ENCODE measurements around the gene TXNIP. TPM values are rescaled to one million over a fixed set of nuclear protein-coding genes. Genes with fewer than 3 reads are reported as not detected.
A peak's percentile ranks its signal among the peaks of the same experiment; 100 is the strongest.
"Not testable (repeated sequence)": the region's sequence is repeated elsewhere in the genome, so short reads cannot be mapped to it uniquely, and the experiment has no call there.

Gene TXNIP
- total RNA-seq, result 100 to 1,000 TPM; 393 to 441 TPM
- long read RNA-seq, donor 1, transcript TXNIP-204 (8 exons, 2,926 nt), result major isoform, 41 of 84 reads
- long read RNA-seq, donor 1, transcript TXNIP-202 (2 exons, 509 nt), result minor isoform, 8 of 84 reads
- long read RNA-seq, donor 1, partial matches to known transcripts, result 30 of 84 reads
- long read RNA-seq, donor 1, other reads (novel, unspliced or antisense), result 5 of 84 reads
- long read RNA-seq, donor 2, transcript TXNIP-202 (2 exons, 509 nt), result minor isoform, 30 of 259 reads
- long read RNA-seq, donor 2, transcript TXNIP-204 (8 exons, 2,926 nt), result major isoform, 171 of 259 reads
- long read RNA-seq, donor 2, partial matches to known transcripts, result 47 of 259 reads
- long read RNA-seq, donor 2, other reads (novel, unspliced or antisense), result 10 of 259 reads

GRCh38 chr1:145996433-145997015 lies at the start of gene TXNIP:
TXNIP (minus strand) TSS chr1:145996579; CDS start chr1:145996266, 313 bp downstream.
- DNase-seq (ENCODE audit: low spot score), result peak; percentile 100
- intact Hi-C loops (cut with DNase I), result no loop called here

GRCh38 chr1:146039844-146040194 lies 43.4 kb upstream of the TXNIP start:
- intact Hi-C loops (cut with DNase I), result no loop called here
- no peak for DNase-seq (ENCODE audit: low spot score)

- intact Hi-C loops (cut with DNase I), result no loop called here
- DNase-seq (ENCODE audit: low spot score), result peak; percentile 94
Observed at GRCh38 chr1:146036965-146037646, 40.7 kb upstream of the TXNIP start.

- intact Hi-C loops (cut with DNase I), result no loop called here
- no peak for DNase-seq (ENCODE audit: low spot score)
Observed at GRCh38 chr1:146036241-146036964, 40.0 kb upstream of the TXNIP start.

- intact Hi-C loops (cut with DNase I), result no loop called here
- DNase-seq (ENCODE audit: low spot score), result no peak
Observed at GRCh38 chr1:146035048-146035423, 38.7 kb upstream of the TXNIP start.

GRCh38 chr1:146032631-146033219 lies 36.3 kb upstream of the TXNIP start:
- intact Hi-C loops (cut with DNase I), result no loop called here
- DNase-seq (ENCODE audit: low spot score), result no peak

- DNase-seq (ENCODE audit: low spot score), result no peak
- intact Hi-C loops (cut with DNase I), result no loop called here
Observed at GRCh38 chr1:146031476-146031875, 35.1 kb upstream of the TXNIP start.

GRCh38 chr1:146029117-146029516 lies 32.7 kb upstream of the TXNIP start:
- intact Hi-C loops (cut with DNase I), result no loop called here
- DNase-seq (ENCODE audit: low spot score), result no peak

GRCh38 chr1:146026650-146027049 lies 30.3 kb upstream of the TXNIP start:
- not testable (repeated sequence) for DNase-seq (ENCODE audit: low spot score)

GRCh38 chr1:146025787-146026495 lies 29.6 kb upstream of the TXNIP start:
- intact Hi-C loops (cut with DNase I); DNase-seq (ENCODE audit: low spot score): not testable (repeated sequence)

More at GRCh38 chr1:146026650-146027049, 30.3 kb upstream of the TXNIP start:
- intact Hi-C loops (cut with DNase I), result not testable (repeated sequence)

- no peak for DNase-seq (ENCODE audit: low spot score)
- intact Hi-C loops (cut with DNase I), result no loop called here
Observed at GRCh38 chr1:146022403-146023127, 26.2 kb upstream of the TXNIP start.

GRCh38 chr1:146021622-146022402 lies 25.4 kb upstream of the TXNIP start, which contains the start of gene HJV:
HJV (minus strand) TSS chr1:146021735; CDS start chr1:146020231, 1,504 bp downstream.
- DNase-seq (ENCODE audit: low spot score), result no peak
- intact Hi-C loops (cut with DNase I), result no loop called here

- no peak for DNase-seq (ENCODE audit: low spot score)
- intact Hi-C loops (cut with DNase I), result no loop called here
Observed at GRCh38 chr1:146021050-146021445, 24.7 kb upstream of the TXNIP start.

GRCh38 chr1:146020058-146021049 lies 24.0 kb upstream of the TXNIP start:
- intact Hi-C loops (cut with DNase I), result no loop called here
- no peak for DNase-seq (ENCODE audit: low spot score)

GRCh38 chr1:146019231-146020057 lies 23.1 kb upstream of the TXNIP start:
- no peak for DNase-seq (ENCODE audit: low spot score)
- intact Hi-C loops (cut with DNase I), result loop anchor here in 1 of 2 donors (10.0 kb wide), 2 partner anchors 135 to 165 kb away; partner anchors contain the start of genes ANKRD35 and PIAS3
